ENCODE measurements around the gene VEZT.
"Not testable (repeated sequence)": the region's sequence is repeated elsewhere in the genome, so short reads cannot be mapped to it uniquely, and the experiment has no call there.

Gene VEZT

GRCh38 chr12:95237315-95237714 is 19.7 kb downstream of the VEZT start:
- Histone ChIP-seq H3K9ac (no peak overlapping the region), H3K36me3 (peaks cover 40 to 79% (median 64%) of the 10 kb centered on the region in 11 experiments), H3K27ac (no peak overlapping the region), H3K4me1 (peaks cover 0 to 7% (median 0%) of the 10 kb centered on the region in 10 experiments; a peak in 5 of 20 replicates), H3K4me3 (no peak overlapping the region), H3K4me2 (no peak overlapping the region), H3K27me3 (no peaks in the 10 kb centered on the region), H3K9me3 (replicated peaks in 1 of 11) (peaks cover 6 to 74% (median 64%) of the 10 kb centered on the region in 11 experiments), H4K20me1 (peaks cover 4 to 50% (median 13%) of the 10 kb centered on the region in 11 experiments; a peak in 15 of 22 replicates)
- no peak for TF ChIP-seq Cebpa-rat (IDR thresholded peaks at IDR 0.05)

- TF ChIP-seq Cebpa-rat (IDR thresholded peaks at IDR 0.05), result no peak
- Histone ChIP-seq H3K4me3 (no peak overlapping the region), H3K36me3 (peaks cover 42 to 79% (median 65%) of the 10 kb centered on the region in 11 experiments), H3K4me1 (peaks cover 0 to 7% (median 0%) of the 10 kb centered on the region in 10 experiments; a peak in 5 of 20 replicates), H3K9me3 (replicated peaks in 1 of 11) (peaks cover 6 to 66% (median 56%) of the 10 kb centered on the region in 11 experiments), H4K20me1 (peaks cover 4 to 50% (median 13%) of the 10 kb centered on the region in 11 experiments; a peak in 13 of 22 replicates), H3K27me3 (no peaks in the 10 kb centered on the region), H3K9ac (no peak overlapping the region), H3K4me2 (no peak overlapping the region), H3K27ac (no peak overlapping the region)
Measured at GRCh38 chr12:95238150-95238549, 20.5 kb downstream of the VEZT start.

- Histone ChIP-seq H3K4me1 (peaks cover 0 to 7% (median 0%) of the 10 kb centered on the region in 10 experiments; a peak in 5 of 20 replicates), H4K20me1 (peaks cover 4 to 61% (median 21%) of the 10 kb centered on the region in 11 experiments; a peak in 13 of 22 replicates), H3K36me3 (peaks cover 48 to 79% (median 65%) of the 10 kb centered on the region in 11 experiments), H3K9ac (no peak overlapping the region), H3K9me3 (replicated peaks in 1 of 11) (peaks cover 9 to 55% (median 45%) of the 10 kb centered on the region in 11 experiments), H3K27ac (no peak overlapping the region), H3K4me2 (0 out of 22 replicates have a peak overlapping the region, but pooled peaks of 1 of the 11 experiments have one; percentile 25), H3K27me3 (no peaks in the 10 kb centered on the region), H3K4me3 (no peak overlapping the region)
- no peak for TF ChIP-seq Cebpa-rat (IDR thresholded peaks at IDR 0.05)
Measured at GRCh38 chr12:95239216-95239615, 21.6 kb downstream of the VEZT start.

- H3K9ac ChIP-seq, H3K27me3 ChIP-seq, H3K27ac ChIP-seq, H3K4me1 ChIP-seq, H3K4me3 ChIP-seq: not testable (repeated sequence)
- H3K9me3 ChIP-seq (replicated peaks in 1 of 11), result peaks cover 5 to 50% (median 40%) of the 10 kb centered on the region in 11 experiments; a peak in 20 of 22 replicates
- H3K4me2 ChIP-seq, result peak overlapping the region in 2 of 11 experiments; percentile 7 to 25; a peak in 1 of 22 replicates
- peaks cover 4 to 67% (median 28%) of the 10 kb centered on the region in 11 experiments; a peak in 15 of 22 replicates for H4K20me1 ChIP-seq
- H3K36me3 ChIP-seq, result peaks cover 46 to 78% (median 64%) of the 10 kb centered on the region in 11 experiments
Measured at GRCh38 chr12:95239835-95240234, 22.2 kb downstream of the VEZT start.

GRCh38 chr12:95240556-95240955 is 22.9 kb downstream of the VEZT start:
- peaks cover 5 to 45% (median 35%) of the 10 kb centered on the region in 11 experiments; a peak in 20 of 22 replicates for H3K9me3 ChIP-seq (replicated peaks in 1 of 11)
- no peak overlapping the region for H3K4me3 ChIP-seq
- no peaks in the 10 kb centered on the region for H3K27me3 ChIP-seq
- TF ChIP-seq Cebpa-rat (IDR thresholded peaks at IDR 0.05), result no peak
- no peak overlapping the region for H3K4me2 ChIP-seq
- no peak overlapping the region for H3K9ac ChIP-seq
- peaks cover 46 to 85% (median 64%) of the 10 kb centered on the region in 11 experiments for H3K36me3 ChIP-seq
- H3K27ac ChIP-seq, result no peak overlapping the region
- H4K20me1 ChIP-seq, result peaks cover 4 to 74% (median 35%) of the 10 kb centered on the region in 11 experiments; a peak in 18 of 22 replicates
- peaks cover under 1 to 14% (median 8%) of the 10 kb centered on the region in 10 experiments; a peak in 18 of 20 replicates for H3K4me1 ChIP-seq

- H3K9me3 ChIP-seq (replicated peaks in 1 of 11), result peaks cover 5 to 41% (median 32%) of the 10 kb centered on the region in 11 experiments; a peak in 20 of 22 replicates
- H3K4me2 ChIP-seq, H3K4me3 ChIP-seq, H3K9ac ChIP-seq, H3K27me3 ChIP-seq, H3K27ac ChIP-seq: not testable (repeated sequence)
- peaks cover 45 to 89% (median 63%) of the 10 kb centered on the region in 11 experiments for H3K36me3 ChIP-seq
- H3K4me1 ChIP-seq, result peaks cover 7 to 20% (median 14%) of the 10 kb centered on the region in 10 experiments
- H4K20me1 ChIP-seq, result peaks cover 6 to 80% (median 41%) of the 10 kb centered on the region in 11 experiments; a peak in 18 of 22 replicates
Measured at GRCh38 chr12:95241138-95241537, 23.5 kb downstream of the VEZT start.

GRCh38 chr12:95241761-95242506 is 24.3 kb downstream of the VEZT start:
- no peak overlapping the region for H3K9ac ChIP-seq
- H4K20me1 ChIP-seq, result peaks cover 9 to 82% (median 49%) of the 10 kb centered on the region in 11 experiments; a peak in 18 of 22 replicates

GRCh38 chr12:95243497-95244183 is 26.0 kb downstream of the VEZT start:
- peaks cover 9 to 90% (median 63%) of the 10 kb centered on the region in 11 experiments; a peak in 18 of 22 replicates for H4K20me1 ChIP-seq
- H3K27ac ChIP-seq, result no peak overlapping the region
- H3K36me3 ChIP-seq, result peaks cover 27 to 66% (median 47%) of the 10 kb centered on the region in 11 experiments
- TF ChIP-seq Cebpa-rat (IDR thresholded peaks at IDR 0.05), result no peak
- H3K4me2 ChIP-seq, result no peak overlapping the region
- H3K9me3 ChIP-seq (replicated peaks in 1 of 11), result peaks cover 4 to 21% (median 12%) of the 10 kb centered on the region in 11 experiments; a peak in 17 of 22 replicates
- H3K27me3 ChIP-seq, result no peaks in the 10 kb centered on the region
- peaks cover 10 to 29% (median 24%) of the 10 kb centered on the region in 10 experiments for H3K4me1 ChIP-seq
- no peak overlapping the region for H3K9ac ChIP-seq
- no peak overlapping the region for H3K4me3 ChIP-seq

More at GRCh38 chr12:95241761-95242506, 24.3 kb downstream of the VEZT start:
- no peak overlapping the region for H3K4me2 ChIP-seq
- H3K4me3 ChIP-seq, result no peak overlapping the region
- H3K27ac ChIP-seq, result no peak overlapping the region
- H3K36me3 ChIP-seq, result peaks cover 38 to 83% (median 56%) of the 10 kb centered on the region in 11 experiments
- peaks cover 4 to 33% (median 24%) of the 10 kb centered on the region in 11 experiments; a peak in 18 of 22 replicates for H3K9me3 ChIP-seq (replicated peaks in 1 of 11)
- H3K4me1 ChIP-seq, result peaks cover 10 to 26% (median 22%) of the 10 kb centered on the region in 10 experiments
- no peak for TF ChIP-seq Cebpa-rat (IDR thresholded peaks at IDR 0.05)
- no peaks in the 10 kb centered on the region for H3K27me3 ChIP-seq

Data from BLaER1 treated with 17β-estradiol and CSF1 and Interleukin-3, amounts not matched to agents 10 nM and 100 nM (cell line).